HL-60/S4 treated with phorbol 12-myristate 13-acetate at 8.2 ng/mL for 4 days and 3 days (cell line): ENCODE measurements around the gene ZNF469.

Experiments used
- in situ Hi-C: fragments of 300-500 bp; cut with MboI; formaldehyde crosslinking; loops from 2 replicates; pipeline ENCODE4 v1.15.0; 2022; ENCODE audit warnings: low sequenced_read_pairs

The ZNF469 gene

DNA sequence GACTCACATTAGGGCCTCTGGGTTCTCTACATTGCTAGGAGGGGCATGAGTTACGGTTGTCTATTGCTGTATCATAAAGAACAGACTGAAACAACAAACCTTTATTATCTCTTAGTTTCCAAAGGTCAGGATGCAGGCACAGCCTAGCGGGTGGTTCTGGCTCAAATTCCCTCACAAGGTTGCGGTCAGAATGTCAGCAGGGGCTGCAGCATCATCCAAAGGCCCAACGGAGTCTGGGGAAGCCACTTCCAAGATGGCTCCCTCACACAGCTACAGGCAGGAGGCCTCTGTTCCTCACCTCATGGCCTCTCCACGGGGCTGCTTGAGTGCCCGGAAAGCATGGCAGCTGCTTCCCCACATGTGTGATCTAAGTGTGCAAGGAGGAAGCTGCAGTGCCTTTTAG is 40.7 kb downstream of the ZNF469 start:
- in situ Hi-C loops = no loop called here

GRCh38 chr16:88424587-88425235 is 42.0 kb downstream of the ZNF469 start:
- in situ Hi-C loops = no loop called here

- in situ Hi-C loops = no loop called here
These were observed 43.3 kb downstream of the ZNF469 start for GRCh38 chr16:88426018-88426417.

DNA sequence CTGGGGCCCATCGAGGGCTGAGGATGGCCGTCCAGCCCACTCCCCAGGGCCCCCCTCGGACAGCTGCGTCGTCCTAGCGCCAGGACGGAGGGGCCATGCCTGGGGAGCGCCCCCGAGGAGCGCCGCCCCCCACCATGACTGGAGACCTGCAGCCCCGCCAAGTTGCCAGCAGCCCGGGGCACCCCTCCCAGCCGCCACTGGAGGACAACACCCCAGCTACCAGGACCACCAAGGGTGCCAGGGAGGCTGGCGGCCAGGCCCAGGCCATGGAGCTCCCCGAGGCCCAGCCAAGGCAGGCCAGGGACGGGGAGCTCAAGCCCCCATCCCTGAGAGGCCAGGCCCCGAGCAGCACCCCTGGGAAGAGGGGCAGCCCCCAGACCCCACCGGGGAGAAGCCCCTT is 44.6 kb downstream of the ZNF469 start:
- in situ Hi-C loops = no loop called here

- in situ Hi-C loops = no loop called here
These were observed 45.4 kb downstream of the ZNF469 start for GRCh38 chr16:88428156-88428555.

DNA sequence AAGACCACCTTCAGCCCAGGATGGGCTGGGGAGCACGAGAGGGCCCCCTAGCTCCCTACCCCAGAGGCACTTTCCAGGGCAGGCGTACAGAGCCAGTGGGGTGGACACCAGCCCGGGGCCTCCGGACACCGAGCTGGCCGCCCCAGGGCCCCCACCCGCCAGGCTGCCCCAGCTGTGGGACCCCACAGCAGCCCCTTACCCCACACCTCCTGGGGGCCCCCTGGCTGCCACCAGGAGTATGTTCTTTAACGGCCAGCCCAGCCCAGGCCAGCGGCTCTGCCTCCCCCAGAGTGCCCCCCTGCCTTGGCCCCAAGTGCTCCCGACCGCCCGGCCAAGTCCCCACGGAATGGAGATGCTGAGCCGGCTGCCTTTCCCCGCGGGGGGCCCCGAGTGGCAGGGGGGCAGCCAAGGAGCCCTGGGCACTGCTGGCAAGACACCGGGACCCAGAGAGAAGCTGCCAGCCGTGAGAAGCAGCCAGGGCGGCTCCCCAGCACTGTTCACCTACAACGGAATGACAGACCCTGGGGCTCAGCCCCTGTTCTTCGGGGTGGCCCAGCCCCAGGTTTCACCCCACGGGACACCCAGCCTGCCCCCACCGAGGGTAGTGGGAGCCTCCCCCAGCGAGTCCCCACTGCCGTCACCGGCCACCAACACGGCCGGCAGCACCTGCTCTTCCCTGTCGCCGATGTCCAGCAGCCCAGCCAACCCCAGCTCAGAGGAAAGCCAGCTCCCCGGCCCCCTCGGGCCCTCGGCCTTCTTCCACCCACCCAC is 46.0 kb downstream of the ZNF469 start:
- in situ Hi-C loops = no loop called here

DNA sequence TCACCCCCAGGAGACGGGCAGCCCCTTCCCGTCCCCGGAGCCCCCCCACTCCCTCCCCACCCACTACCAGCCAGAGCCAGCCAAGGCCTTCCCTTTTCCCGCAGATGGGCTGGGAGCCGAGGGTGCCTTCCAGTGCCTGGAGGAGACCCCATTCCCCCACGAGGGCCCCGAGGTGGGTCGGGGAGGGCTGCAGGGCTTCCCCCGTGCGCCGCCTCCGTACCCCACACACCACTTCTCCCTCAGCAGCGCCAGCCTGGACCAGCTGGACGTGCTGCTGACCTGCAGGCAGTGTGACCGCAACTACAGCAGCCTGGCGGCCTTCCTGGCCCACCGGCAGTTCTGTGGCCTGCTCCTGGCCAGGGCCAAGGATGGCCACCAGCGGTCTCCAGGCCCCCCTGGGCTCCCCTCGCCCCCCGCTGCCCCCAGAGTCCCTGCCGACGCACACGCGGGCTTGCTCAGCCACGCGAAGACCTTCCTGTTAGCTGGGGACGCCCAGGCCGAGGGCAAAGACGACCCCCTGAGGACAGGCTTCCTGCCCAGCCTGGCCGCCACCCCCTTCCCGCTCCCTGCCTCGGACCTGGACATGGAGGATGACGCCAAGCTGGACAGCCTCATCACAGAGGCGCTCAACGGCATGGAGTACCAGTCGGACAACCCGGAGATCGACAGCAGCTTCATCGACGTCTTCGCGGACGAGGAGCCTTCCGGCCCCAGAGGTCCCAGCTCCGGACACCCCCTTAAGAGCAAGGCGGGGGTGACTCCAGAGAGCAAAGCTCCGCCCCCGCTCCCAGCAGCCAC is 46.8 kb downstream of the ZNF469 start:
- in situ Hi-C loops = no loop called here

- in situ Hi-C loops = no loop called here
These were observed 47.4 kb downstream of the ZNF469 start for GRCh38 chr16:88430185-88430523.

DNA sequence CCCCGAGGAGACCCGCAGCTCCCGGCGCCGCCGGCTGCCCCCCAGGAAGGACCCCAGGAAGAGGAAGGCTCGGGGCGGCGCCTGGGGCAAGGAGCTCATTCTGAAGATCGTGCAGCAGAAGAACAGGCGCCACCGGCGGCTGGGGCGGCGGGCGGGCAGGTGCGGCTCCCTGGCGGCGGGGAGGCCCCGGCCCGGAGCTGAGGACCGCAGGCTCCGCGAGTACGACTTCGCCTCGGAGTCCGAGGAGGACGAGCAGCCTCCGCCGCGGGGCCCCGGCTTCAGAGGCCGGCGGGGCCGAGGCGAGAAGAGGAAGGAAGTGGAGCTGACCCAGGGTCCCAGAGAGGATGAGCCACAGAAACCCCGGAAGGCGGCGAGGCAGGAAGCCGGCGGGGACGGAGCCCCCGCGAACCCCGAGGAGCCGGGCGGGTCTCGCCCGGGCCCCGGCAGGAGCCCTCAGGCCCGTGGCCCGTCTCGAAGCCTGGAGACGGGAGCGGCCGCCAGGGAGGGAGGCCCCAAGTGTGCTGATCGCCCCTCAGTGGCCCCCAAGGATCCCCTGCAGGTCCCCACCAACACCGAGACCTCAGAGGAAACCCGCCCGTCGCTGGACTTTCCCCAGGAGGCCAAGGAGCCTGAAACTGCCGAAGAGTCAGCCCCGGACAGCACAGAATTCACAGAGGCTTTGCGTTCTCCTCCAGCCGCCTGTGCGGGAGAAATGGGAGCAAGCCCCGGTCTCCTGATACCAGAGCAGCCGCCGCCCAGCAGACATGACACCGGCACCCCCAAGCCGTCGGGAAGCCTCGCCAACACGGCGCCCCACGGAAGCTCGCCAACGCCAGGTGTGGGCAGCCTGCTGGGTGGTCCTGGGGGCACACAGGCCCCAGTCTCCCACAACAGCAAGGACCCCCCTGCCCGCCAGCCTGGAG is 48.0 kb downstream of the ZNF469 start:
- in situ Hi-C loops = no loop called here

DNA sequence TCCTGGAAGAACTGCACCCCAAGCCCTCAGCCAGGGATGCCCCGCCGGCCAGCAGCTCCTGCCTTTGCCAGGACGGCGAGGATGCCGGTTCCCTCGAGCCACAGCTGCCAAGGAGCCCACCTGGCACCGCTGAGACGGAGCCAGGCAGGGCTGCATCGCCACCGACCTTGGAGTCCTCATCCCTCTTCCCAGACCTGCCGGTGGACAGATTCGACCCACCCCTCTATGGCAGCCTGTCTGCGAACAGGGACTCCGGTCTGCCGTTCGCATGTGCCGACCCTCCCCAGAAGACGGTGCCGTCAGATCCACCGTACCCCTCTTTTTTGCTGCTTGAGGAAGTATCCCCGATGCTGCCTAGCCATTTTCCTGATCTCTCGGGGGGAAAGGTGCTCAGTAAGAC is 48.9 kb downstream of the ZNF469 start:
- in situ Hi-C loops = no loop called here

DNA sequence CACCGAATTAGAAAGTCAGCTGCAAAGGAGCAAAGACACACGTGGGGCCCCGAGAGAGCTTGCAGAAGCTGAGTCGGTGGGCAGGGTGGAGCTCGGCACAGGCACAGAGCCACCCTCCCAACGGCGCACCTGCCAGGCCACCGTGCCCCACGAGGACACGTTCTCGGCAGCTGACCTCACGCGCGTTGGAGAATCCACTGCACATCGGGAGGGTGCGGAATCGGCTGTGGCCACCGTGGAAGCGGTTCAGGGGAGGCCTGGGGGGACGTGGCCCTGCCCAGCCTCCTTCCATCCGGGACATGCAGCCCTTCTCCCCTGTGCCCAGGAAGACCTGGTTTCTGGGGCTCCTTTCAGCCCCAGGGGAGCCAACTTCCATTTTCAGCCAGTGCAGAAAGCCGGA is 49.4 kb downstream of the ZNF469 start:
- in situ Hi-C loops = no loop called here
